Testis (tissue), 3 donors: ENCODE measurements around the gene SLC45A1. TPM values are rescaled to one million over a fixed set of nuclear protein-coding genes. Genes with fewer than 3 reads are reported as not detected.

Source experiments
- DNase-seq: peaks from one replicate; pipeline ENCODE4 v3.0.0-alpha.2; 2019
- H3K27ac ChIP-seq, 2 donors: fragments of 200-600 bp; sonication (generic); one replicate each; pipeline ENCODE4 v1.5.1; 2019
- H3K27me3 ChIP-seq: fragments of 200-600 bp; sonication (generic); one replicate; pipeline ENCODE4 v1.5.1; 2019
- H3K36me3 ChIP-seq: fragments of 200-600 bp; sonication (generic); one replicate; pipeline ENCODE4 v1.5.1; 2017; ENCODE audit warnings: low read depth; ENCODE audit errors: missing control alignments
- H3K4me1 ChIP-seq: fragments of 200-600 bp; sonication (generic); one replicate; pipeline ENCODE4 v1.5.1; 2019
- H3K4me3 ChIP-seq, 2 donors: fragments of 200-600 bp; sonication (generic); one replicate each; pipeline ENCODE4 v1.5.1; 2017 to 2019
- H3K9me3 ChIP-seq: fragments of 200-600 bp; sonication (generic); one replicate; pipeline ENCODE4 v1.5.1; 2017
- POLR2A ChIP-seq: fragments of 450-650 bp; IDR thresholded peaks from one replicate; pipeline ENCODE4 v1.6.1; 2017; ENCODE audit warnings: antibody characterized with exemption, mild to moderate bottlenecking, moderate library complexity
- WGBS, 2 donors: methylation state at CpG; one replicate each; pipeline ENCODE4 v1.1.5; 2018; 5-methylcytosine and 5-hydroxymethylcytosine counted together
- intact Hi-C: fragments of 100-400 bp; cut with DNase I; formaldehyde crosslinking; loops from one replicate; pipeline ENCODE4 v1.15.1; 2023; ENCODE audit warnings: low total_unique reads
- polyA plus RNA-seq: library from polyadenylated mRNA; stranded (reverse); fragments of 350-450 nt; fragmentation: Illumina TruSeq; extraction: RNeasy Lipid Tissue Mini Kit (QIAGEN cat#74804); gene quantifications from one replicate; pipeline ENCODE4 v1.2.3, GENCODE V29; 2014; ENCODE audit warnings: low read depth, low replicate concordance; ENCODE audit not compliant: insufficient read depth
- total RNA-seq, 2 donors: library from RNA; depleted of rRNA; stranded (reverse); fragments of >200 nt; gene quantifications; one replicate each; pipeline ENCODE4 v1.2.3, GENCODE V29; 2016
- TF ChIP-seq, protein P1 (sequence below), 3 experiments: fragments of 450-650 bp in 2 of 3; fragments of 200-600 bp in 1 of 3; sonication (generic) in 1 of 3; IDR thresholded peaks; one replicate each; pipeline ENCODE4 v1.5.1; 2016 to 2019; ENCODE audit warnings: antibody characterized with exemption in 3 of 3, mild to moderate bottlenecking in 2 of 3, moderate library complexity in 1 of 3

The SLC45A1 gene
- total and polyA plus RNA-seq, 3 donors from 2014 or later, result 5.6 to 9.0 (median 8.5) TPM

DNA sequence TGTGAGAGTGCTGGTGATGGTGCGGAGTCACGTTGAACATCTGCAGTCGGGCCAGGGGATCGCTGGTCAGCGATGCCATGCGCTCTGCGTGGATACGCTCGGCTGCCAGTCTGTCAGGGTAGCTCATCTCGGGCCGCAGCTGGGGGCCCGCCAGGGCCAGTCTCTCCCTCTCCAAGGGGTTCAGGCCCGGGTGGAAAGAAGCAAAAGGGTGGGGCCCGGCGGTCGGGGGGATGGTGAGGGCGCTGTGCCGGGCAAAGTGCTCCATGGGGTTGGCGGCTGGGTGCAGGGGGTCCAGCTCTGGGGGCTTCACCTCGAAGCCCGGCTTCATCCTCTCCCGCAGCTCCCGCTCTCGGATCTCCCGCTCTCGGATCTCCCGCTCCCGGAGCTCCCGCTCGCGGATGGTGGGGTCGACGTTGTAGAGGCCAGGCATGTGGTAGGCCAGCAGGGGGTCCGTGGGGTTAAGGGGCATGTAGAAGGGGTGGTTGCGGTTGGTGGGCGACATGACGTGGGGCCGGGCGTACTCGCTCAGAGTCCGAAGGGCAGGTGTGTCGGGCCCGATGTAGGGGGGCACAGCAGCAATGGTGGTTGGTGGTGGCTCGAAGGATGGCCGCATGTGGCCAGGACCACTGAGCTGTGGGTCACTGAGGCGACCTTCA lies 40.5 kb downstream of the SLC45A1 start:
- intact Hi-C loops, result no loop called here
- Histone ChIP-seq H3K27ac (peak overlapping the region in 1 of 2 donors; percentile 37), H3K4me1 (peaks cover 38% of the 10 kb centered on the region), H3K27me3 (no peaks in the 10 kb centered on the region), H3K4me3 (no peak overlapping the region), H3K36me3 (no peaks in the 10 kb centered on the region), H3K9me3 (no peaks in the 10 kb centered on the region)
- DNase-seq, result no peak
- 94% methylated on average over 35 to 42 of the region's 46 CpGs for WGBS, 2 donors
- TF ChIP-seq, protein P1, sequence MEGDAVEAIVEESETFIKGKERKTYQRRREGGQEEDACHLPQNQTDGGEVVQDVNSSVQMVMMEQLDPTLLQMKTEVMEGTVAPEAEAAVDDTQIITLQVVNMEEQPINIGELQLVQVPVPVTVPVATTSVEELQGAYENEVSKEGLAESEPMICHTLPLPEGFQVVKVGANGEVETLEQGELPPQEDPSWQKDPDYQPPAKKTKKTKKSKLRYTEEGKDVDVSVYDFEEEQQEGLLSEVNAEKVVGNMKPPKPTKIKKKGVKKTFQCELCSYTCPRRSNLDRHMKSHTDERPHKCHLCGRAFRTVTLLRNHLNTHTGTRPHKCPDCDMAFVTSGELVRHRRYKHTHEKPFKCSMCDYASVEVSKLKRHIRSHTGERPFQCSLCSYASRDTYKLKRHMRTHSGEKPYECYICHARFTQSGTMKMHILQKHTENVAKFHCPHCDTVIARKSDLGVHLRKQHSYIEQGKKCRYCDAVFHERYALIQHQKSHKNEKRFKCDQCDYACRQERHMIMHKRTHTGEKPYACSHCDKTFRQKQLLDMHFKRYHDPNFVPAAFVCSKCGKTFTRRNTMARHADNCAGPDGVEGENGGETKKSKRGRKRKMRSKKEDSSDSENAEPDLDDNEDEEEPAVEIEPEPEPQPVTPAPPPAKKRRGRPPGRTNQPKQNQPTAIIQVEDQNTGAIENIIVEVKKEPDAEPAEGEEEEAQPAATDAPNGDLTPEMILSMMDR (IDR thresholded peaks at IDR 0.05), result no peak
- TF ChIP-seq POLR2A, result no peak

DNA sequence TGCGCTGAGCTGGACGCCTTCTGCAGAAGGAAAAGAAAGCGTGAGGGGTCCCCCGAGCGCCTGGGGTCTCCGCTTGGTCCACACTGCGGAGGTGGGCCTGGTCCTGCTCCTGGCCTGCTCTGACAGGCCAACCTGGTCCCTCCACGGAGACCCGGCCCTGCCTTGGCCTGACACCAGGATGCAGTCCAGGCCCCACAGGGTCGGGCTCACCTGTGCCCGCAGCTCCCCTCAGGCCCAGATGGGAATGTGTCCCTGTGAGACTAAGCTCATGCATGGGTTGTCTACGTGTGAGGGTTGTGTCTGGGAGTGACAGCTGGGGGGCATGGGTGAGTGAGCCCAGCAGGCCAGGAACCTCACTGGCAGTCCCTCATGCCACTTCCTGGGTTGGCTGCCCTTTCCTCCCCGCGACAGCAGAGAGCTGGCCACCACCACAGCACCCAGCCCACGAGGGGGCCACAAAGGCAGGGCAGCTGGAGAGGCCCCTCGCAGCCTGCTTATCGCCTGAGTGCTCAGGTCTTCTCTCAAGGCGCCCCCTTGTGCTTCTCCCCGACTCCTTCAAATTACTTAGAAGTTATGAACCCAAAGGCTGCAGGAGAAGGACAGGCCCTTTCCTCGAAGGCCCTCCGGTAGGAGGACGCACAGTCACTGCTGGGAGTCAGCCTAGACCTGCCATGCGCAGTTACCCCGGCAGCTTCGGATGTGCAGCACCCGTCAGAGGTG lies 41.1 kb downstream of the SLC45A1 start:
- no peak overlapping the region for H3K4me3 ChIP-seq
- 82 to 94% methylated on average over 8 to 18 of the region's 26 CpGs for WGBS, 2 donors
- H3K27ac ChIP-seq, result peak overlapping the region; percentile 31 to 43
- H3K4me1 ChIP-seq, result peaks cover 40% of the 10 kb centered on the region
- intact Hi-C loops, result no loop called here
- no peaks in the 10 kb centered on the region for H3K36me3 ChIP-seq
- H3K27me3 ChIP-seq, result no peaks in the 10 kb centered on the region
- TF ChIP-seq, protein P1 (IDR thresholded peaks at IDR 0.05), result no peak
- TF ChIP-seq POLR2A, result no peak
- no peaks in the 10 kb centered on the region for H3K9me3 ChIP-seq
- DNase-seq, result no peak

DNA sequence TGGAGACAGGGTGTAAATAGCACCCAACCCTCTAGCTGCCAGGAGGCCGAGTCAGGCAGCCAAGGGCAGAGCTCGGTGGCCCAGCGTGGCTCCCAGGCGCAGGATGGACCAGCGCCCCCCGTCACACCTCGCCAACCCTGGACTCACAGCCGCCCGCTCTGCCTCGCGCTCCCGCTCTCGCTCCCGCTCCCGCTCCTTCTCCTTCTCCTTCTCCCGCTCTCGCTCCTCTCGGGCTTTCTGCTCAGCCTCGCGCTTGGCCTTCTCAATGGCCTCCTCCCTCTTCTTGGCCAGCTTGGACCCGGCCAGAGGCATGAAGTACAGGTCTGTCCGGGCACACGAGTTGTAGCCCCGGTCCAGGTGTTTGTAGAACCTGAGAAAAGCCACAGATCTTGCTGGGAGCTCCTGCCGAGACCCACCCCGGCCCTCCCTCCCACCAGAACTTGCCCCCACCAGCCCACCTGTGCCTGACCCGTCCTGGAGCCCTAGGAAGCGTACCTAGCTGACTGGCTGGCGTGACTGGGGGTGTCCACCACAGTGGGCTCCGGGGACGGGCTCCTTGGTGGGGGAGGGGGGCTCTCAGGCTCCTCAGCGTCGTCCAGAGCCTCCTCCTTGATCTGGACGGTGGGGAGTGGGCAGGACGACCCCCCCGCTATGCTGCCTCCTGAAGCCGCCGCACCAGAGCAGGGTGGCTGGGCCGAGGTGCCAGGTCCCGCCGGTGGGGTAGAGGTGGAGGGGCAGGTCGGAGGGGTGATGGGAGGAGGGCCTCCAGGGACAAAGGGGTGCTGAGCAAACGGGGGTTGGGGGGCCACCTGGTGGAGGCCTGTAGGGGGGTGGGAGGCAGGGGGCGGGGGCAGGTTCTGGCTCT lies 41.9 kb downstream of the SLC45A1 start:
- no peaks in the 10 kb centered on the region for H3K36me3 ChIP-seq
- no peak for DNase-seq
- no peak for TF ChIP-seq POLR2A
- TF ChIP-seq, protein P1 (IDR thresholded peaks at IDR 0.05), result no peak
- 86 to 91% methylated on average over 9 to 41 of the region's 44 CpGs for WGBS, 2 donors
- peak overlapping the region; percentile 31 to 43 for H3K27ac ChIP-seq
- no peaks in the 10 kb centered on the region for H3K27me3 ChIP-seq
- H3K4me3 ChIP-seq, result no peak overlapping the region
- intact Hi-C loops, result no loop called here
- H3K9me3 ChIP-seq, result no peaks in the 10 kb centered on the region
- H3K4me1 ChIP-seq, result peaks cover 48% of the 10 kb centered on the region

DNA sequence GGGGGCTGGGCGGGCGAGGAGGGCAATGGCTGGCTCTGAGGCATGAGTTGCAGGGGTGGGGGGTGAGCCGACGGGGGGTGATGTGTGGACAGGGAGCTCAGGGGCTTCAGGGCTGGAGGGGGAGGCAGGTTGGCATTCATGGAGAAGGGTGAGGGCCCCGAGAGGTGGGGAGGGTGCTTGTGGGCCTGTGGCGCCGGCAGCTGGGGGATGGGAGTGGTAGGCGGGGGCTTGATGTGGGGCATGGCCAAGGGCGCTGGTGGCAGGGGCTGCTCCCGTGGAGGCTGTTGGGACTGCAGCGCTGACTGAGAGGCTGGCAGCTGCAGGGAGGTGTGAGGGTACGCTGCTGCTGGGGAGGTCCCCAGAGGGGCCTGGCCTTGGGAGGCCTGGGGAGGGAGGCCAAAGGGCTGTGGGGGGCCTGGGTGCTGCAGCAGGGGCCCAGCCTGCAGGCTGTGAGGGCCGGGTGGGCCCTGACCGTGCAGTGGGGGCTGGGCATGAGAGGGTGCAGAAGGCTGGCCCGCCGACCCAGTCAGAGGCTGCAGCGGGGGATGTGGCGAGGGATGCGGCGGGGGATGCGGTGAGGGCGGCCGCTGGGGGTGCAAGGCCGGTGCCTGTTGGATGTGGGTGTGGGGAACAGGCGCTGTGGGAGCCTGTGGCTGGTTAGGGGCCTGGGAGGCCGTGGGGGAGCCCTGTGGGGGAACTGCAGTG lies 42.7 kb downstream of the SLC45A1 start:
- H3K4me1 ChIP-seq, result peaks cover 51% of the 10 kb centered on the region

More for the DNA sequence above, 42.7 kb downstream of the SLC45A1 start:
- intact Hi-C loops, result no loop called here
- H3K4me3 ChIP-seq, result no peak overlapping the region
- 87 to 94% methylated on average over 21 to 26 of the region's 26 CpGs for WGBS, 2 donors
- H3K36me3 ChIP-seq, result no peaks in the 10 kb centered on the region
- no peak for TF ChIP-seq POLR2A
- TF ChIP-seq, protein P1 (IDR thresholded peaks at IDR 0.05), result no peak
- H3K9me3 ChIP-seq, result no peaks in the 10 kb centered on the region
- no peak for DNase-seq
- H3K27me3 ChIP-seq, result no peaks in the 10 kb centered on the region
- peak overlapping the region in 1 of 2 donors; percentile 20 for H3K27ac ChIP-seq
